Subcutaneous abdominal adipose tissue (tissue), 5 donors: ENCODE results near the gene SLC9C2.
"Not testable (repeated sequence)": the region's sequence is repeated elsewhere in the genome, so short reads cannot be mapped to it uniquely, and the experiment has no call there.

Source experiments
- H3K27ac ChIP-seq: one replicate; pipeline ENCODE4 v1.7.0; 2013; ENCODE audit warnings: low read depth, mild to moderate bottlenecking, inconsistent platforms, low read length, moderate library complexity
- H3K27me3 ChIP-seq, 5 donors: one replicate each; pipeline ENCODE4 v1.7.0; 2013; ENCODE audit warnings: low read length in 5 of 5, inconsistent platforms in 1 of 5; ENCODE audit not compliant: control insufficient read depth in 5 of 5, insufficient read depth in 4 of 5
- H3K36me3 ChIP-seq, 5 donors: one replicate each; pipeline ENCODE4 v1.7.0; 2013; ENCODE audit warnings: low read length in 5 of 5; ENCODE audit not compliant: control insufficient read depth in 5 of 5, insufficient read depth in 5 of 5
- H3K4me1 ChIP-seq, 5 donors: one replicate each; pipeline ENCODE4 v1.7.0; 2013; ENCODE audit warnings: low read length in 5 of 5, mild to moderate bottlenecking in 3 of 5, moderate library complexity in 1 of 5; ENCODE audit not compliant: control insufficient read depth in 5 of 5, insufficient read depth in 5 of 5
- H3K4me3 ChIP-seq, 5 donors: one replicate each; pipeline ENCODE4 v1.7.0; 2013; ENCODE audit warnings: low read length in 5 of 5, low read depth in 1 of 5
- H3K9ac ChIP-seq, 5 donors: one replicate each; pipeline ENCODE4 v1.7.0; 2013; ENCODE audit warnings: low read length in 5 of 5, mild to moderate bottlenecking in 4 of 5, moderate library complexity in 3 of 5
- H3K9me3 ChIP-seq, 5 donors: one replicate each; pipeline ENCODE4 v1.7.0; 2013; ENCODE audit warnings: low read length in 5 of 5; ENCODE audit not compliant: control insufficient read depth in 5 of 5
- donor health status: healthy.
- donor health status: healthy.
- donor health status: healthy.
- donor health status: healthy.
- donor health status: healthy.

Gene SLC9C2

GRCh38 chr1:173627269-173627668 is 24.4 kb upstream of the SLC9C2 start:
- H3K9me3 ChIP-seq, result no peaks in the 10 kb centered on the region
- no peak overlapping the region for H3K9ac ChIP-seq
- no peaks in the 10 kb centered on the region for H3K27me3 ChIP-seq
- H3K27ac ChIP-seq, result no peak overlapping the region
- no peaks in the 10 kb centered on the region for H3K36me3 ChIP-seq
- no peak overlapping the region for H3K4me3 ChIP-seq
- H3K4me1 ChIP-seq, result no peaks in the 10 kb centered on the region

DNA sequence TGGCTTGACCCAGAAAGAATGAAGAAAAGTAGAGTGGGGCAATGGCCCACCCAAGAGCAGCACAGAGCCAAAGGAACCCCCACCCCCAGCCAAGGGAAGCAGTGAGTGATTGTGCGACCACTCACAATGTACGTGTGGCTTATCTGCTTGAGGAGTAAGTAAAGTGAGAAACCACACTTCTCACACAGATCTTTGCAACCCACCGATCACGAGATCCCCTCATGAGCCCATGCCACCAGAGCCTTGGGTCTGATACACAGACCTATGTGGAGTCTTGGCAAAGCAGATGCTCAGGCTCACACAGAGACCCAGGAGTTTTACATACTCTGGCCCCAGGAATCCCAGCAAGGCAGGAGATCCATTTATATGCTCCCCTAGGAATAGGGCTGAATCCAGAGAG is 14.0 kb upstream of the SLC9C2 start:
- no peak overlapping the region for H3K27ac ChIP-seq
- peaks cover 0 to 20% (median 5%) of the 10 kb centered on the region in 5 donors for H3K9me3 ChIP-seq
- H3K4me1 ChIP-seq, result no peaks in the 10 kb centered on the region
- H3K9ac ChIP-seq, result no peak overlapping the region
- H3K4me3 ChIP-seq, result no peak overlapping the region
- no peaks in the 10 kb centered on the region for H3K36me3 ChIP-seq
- no peaks in the 10 kb centered on the region for H3K27me3 ChIP-seq

DNA sequence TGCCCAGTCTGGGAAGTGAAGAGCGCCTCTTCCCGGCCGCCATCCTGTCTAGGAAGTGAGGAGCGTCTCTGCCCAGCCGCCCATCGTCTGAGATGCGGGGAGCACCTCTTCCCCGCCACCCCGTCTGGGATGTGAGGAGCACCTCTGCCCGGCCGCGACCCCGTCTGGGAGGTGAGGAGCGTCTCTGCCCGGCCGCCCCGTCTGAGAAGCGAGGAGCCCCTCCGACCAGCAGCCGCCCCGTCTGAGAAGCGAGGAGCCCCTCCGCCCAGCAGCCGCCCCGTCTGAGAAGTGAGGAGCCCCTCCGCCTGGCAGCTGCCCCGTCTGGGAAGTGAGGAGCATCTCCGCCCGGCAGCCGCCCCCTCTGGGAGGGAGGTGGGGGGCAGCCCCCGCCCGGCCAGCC is 10.2 kb upstream of the SLC9C2 start:
- H3K27me3 ChIP-seq, H3K27ac ChIP-seq, H3K4me3 ChIP-seq, H3K9me3 ChIP-seq, H3K4me1 ChIP-seq, H3K9ac ChIP-seq, H3K36me3 ChIP-seq: not testable (repeated sequence)

DNA sequence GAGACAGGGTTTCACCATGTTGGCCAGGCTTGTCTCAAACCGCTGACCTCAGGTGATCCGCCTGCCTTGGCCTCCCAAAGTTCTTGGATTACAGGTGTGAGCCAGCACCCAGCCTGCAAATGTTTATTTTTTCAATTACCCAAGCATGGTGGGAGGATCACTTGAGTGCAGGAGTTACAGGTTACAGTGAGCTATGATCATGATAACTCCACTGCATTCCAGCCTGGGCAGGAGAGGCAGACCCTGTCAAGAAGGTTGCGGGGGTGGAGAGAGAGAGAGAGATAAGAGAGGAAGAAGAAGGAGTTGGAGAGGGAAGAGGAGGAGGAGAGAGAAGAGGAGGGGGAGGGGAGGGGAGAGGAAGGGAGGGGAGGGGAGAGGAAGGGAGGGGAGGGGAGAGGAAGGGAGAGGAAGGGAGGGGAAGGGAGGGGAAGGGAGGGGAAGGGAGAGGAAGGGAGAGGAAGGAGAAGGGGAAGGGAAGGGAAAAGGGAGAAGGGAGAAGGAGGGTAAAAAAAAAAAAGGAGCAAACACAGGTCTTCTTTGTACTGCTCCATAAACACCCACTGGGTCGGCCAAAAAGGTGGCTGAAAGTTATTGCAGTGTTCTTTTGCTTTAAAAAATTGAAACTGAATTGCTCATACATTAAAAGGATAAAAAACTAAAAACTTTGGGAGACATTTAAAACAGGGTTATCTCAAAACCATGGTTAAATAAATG is 5.8 kb upstream of the SLC9C2 start:
- Histone ChIP-seq H3K4me3 (no peak overlapping the region), H3K36me3 (no peaks in the 10 kb centered on the region), H3K9me3 (no peaks in the 10 kb centered on the region), H3K27me3 (no peaks in the 10 kb centered on the region), H3K4me1 (peaks cover 0 to under 1% (median 0%) of the 10 kb centered on the region in 5 donors), H3K27ac (no peak overlapping the region), H3K9ac (no peak overlapping the region)

DNA sequence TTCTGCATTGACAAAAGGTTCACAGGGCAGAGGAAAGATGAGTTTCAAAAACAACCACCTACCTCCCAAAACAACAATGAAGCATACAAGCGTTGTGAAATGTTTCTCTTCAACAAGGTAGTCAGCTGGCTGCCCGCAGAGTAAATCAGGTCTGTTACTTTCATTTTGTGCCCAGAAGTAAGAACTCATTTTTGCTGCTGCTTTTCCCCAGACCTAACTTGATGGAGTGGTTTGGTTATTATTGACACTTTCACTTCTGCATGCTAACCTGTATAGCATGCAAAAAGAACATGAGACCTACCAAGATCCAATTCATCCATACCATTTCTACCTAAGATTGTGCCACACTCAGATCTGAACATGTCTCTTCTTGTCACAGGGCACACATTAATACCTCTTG is 1.3 kb downstream of the SLC9C2 start:
- H3K9me3 ChIP-seq, result peaks cover 0 to 2% (median 0%) of the 10 kb centered on the region in 5 donors
- H3K36me3 ChIP-seq, result no peaks in the 10 kb centered on the region
- H3K4me3 ChIP-seq, result no peak overlapping the region
- H3K27me3 ChIP-seq, result no peaks in the 10 kb centered on the region
- H3K27ac ChIP-seq, result no peak overlapping the region
- peaks cover 0 to 8% (median 4%) of the 10 kb centered on the region in 5 donors for H3K4me1 ChIP-seq
- no peak overlapping the region for H3K9ac ChIP-seq

GRCh38 chr1:173596097-173596825 is 6.6 kb downstream of the SLC9C2 start:
- Histone ChIP-seq H3K27ac (no peak overlapping the region), H3K9me3 (peaks cover 0 to 7% (median 6%) of the 10 kb centered on the region in 5 donors), H3K4me3 (no peak overlapping the region), H3K9ac (no peak overlapping the region), H3K27me3 (no peaks in the 10 kb centered on the region), H3K36me3 (no peaks in the 10 kb centered on the region), H3K4me1 (no peaks in the 10 kb centered on the region)

DNA sequence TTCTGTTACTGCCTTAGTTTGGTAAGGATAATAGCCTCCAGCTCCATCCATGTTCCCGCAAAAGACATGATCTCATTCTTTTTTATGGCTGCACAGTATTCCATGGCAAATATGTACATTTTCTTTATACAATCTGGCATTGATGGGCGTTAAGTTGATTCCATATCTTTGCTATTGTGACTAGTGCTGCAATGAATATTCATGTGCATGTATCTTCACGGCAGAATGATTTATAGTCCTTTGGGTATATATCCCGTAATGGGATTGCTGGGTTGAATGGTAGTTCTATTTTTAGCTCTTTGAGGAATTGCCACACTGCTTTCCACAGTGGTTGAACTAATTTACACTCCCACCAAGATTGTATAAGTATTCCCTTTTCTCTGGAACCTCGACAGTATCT is 11.7 kb downstream of the SLC9C2 start:
- H3K9me3 ChIP-seq, H3K9ac ChIP-seq, H3K27ac ChIP-seq, H3K36me3 ChIP-seq, H3K4me3 ChIP-seq, H3K27me3 ChIP-seq, H3K4me1 ChIP-seq: not testable (repeated sequence)

GRCh38 chr1:173590557-173590956 is 12.3 kb downstream of the SLC9C2 start:
- H3K9ac ChIP-seq, result no peak overlapping the region
- H3K9me3 ChIP-seq, result no peaks in the 10 kb centered on the region
- H3K27ac ChIP-seq, result no peak overlapping the region
- H3K36me3 ChIP-seq, result no peaks in the 10 kb centered on the region
- no peak overlapping the region for H3K4me3 ChIP-seq
- H3K27me3 ChIP-seq, result no peaks in the 10 kb centered on the region
- no peaks in the 10 kb centered on the region for H3K4me1 ChIP-seq

DNA sequence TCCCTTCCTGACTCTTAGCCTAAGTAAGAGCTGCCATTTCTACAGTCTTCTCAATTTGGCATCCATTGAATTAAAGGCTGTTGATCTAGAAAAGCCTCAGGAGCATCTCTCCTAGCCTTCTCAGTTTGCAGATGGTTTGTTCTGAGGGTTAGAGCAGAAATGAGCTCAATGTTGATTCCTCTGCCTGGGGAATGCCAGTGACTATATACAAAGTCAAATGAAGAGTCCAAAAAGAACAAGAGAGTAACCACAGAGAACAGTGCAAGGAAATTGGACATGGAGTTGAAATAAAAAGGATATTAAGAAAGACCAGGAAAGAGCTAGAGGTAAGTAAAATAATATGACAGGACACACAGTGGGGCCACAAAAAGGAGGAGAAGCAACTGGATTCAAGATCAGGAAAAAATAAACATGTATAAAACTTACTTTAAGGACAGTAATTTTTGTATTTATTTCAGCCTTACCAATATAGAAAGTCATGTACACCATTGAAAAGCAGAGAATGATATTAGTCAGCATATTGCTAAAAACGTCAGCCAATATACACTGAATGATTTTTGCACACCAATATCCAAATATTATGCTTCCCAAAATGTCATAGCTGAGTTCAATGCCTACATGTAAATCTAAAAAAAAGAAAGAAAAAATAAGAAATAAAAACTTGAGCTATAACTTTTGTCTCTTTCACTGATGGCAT is 21.3 kb downstream of the SLC9C2 start:
- no peak overlapping the region for H3K4me3 ChIP-seq
- H3K27ac ChIP-seq, result no peak overlapping the region
- H3K36me3 ChIP-seq, result no peaks in the 10 kb centered on the region
- no peaks in the 10 kb centered on the region for H3K9me3 ChIP-seq
- H3K9ac ChIP-seq, result no peak overlapping the region
- H3K4me1 ChIP-seq, result no peaks in the 10 kb centered on the region
- no peaks in the 10 kb centered on the region for H3K27me3 ChIP-seq

- Histone ChIP-seq H3K4me1 (no peaks in the 10 kb centered on the region), H3K27ac (no peak overlapping the region), H3K9me3 (no peaks in the 10 kb centered on the region), H3K27me3 (no peaks in the 10 kb centered on the region), H3K9ac (no peak overlapping the region), H3K4me3 (no peak overlapping the region), H3K36me3 (no peaks in the 10 kb centered on the region)
These were observed 22.2 kb downstream of the SLC9C2 start for GRCh38 chr1:173580658-173581057.
